GM19467 (cell line): ENCODE measurements around the gene ULK4.

Source experiments
- ATAC-seq: cut with Tn5 transposase; IDR thresholded peaks from one replicate; pipeline ENCODE4 v1.9.1; 2021; ENCODE audit warnings: mild to moderate bottlenecking, moderate library complexity; ENCODE audit not compliant: unreplicated experiment

Gene ULK4

DNA sequence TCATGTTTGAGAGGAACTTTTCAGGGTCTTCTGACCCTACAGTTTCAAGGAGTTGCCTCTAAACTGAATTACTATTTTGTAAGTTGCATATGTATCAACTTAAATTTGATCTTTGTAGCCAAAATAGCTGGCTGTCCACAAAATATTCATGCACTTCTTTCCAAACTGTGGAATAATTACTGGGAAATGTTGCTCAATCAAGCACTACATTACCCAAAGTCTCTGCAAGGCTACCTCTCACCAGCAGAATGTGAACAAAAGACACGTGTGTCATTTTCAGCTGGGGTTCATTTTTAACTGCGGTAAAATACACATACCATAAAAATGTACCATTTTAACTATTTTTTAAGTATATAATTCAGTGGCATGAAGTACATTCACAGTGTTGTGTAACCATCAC lies 442.2 kb downstream of the ULK4 start:
- no peak for ATAC-seq

GRCh38 chr3:41518626-41519025 lies 443.3 kb downstream of the ULK4 start:
- ATAC-seq, result no peak

GRCh38 chr3:41508063-41508696 lies 453.7 kb downstream of the ULK4 start:
- no peak for ATAC-seq

DNA sequence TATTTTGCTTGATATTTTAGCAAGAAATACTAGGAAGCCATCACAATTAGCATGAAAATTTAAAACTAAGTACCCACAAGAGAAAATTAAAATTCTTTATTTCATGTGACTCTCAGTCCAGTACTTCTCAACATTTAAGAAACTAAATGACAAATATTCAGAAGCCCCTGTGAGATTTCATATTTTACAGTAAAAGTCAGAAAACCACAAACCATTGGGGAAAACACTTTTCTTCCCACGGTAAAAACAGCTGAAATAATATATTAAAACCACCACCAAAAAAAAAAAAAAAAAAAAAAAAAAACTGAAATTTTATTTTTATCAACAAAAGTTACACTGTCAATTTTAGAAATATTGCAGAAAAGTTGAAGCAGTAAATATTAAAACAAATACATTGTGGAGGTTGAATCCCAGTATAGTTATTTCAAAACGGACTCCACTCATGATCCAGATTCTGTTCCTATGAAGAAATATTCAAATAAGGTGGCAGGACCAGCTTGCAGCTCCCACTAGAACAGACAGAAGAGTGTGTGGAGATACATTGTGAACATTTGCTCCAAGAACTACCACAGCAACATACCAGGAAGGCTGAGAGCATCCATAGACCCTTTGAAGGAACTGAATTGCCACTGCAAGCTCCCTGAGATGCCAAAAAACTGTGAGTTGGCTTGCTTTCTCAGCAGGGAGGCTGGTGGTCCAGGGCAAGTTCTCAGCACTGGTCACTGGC lies 454.4 kb downstream of the ULK4 start:
- no peak for ATAC-seq

DNA sequence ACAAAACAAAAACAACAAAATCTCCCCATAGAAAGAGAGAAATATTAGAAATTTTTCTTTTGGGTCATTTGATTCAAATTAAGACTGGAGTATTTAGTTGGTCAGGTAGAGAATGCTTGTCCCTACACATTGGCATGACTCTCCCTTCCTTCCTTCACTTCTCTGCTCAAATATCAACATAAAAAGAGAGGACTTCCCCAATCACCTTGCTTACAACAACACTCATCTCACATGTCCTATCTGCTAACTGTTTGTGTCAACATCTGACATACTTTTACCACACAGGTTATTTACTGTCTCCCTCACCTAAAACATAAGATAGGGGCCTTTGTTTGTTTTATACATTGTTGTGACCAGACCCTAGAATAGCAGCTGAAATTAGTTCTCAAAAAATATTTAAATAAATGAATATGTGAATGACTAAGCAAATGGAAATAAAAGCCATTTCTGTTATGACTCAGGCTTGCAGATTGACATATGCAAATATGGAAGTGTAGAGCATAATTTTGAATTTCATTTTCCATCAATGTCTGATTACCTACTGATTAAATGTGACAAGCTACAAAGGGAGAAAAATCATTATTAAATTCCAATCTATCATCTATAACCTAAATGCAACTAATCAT lies 457.8 kb downstream of the ULK4 start:
- ATAC-seq, result no peak

DNA sequence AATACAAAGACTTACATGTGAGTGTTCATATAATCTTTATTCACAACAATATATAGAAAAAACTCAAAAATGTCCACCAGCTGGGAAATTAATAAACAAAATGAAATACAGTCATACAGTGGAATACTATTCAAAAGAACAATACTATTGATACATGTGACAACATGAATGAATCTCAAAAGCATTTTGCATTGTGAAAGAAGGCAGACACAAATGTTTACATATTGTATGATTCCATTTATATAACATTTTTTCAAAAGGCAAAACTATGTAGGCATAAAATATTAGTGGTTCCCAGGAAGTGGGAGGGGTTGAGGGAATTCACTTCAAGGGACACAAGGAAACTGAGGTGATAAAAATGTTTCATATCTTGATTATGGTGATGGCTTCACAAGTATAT lies 459.4 kb downstream of the ULK4 start:
- no peak for ATAC-seq

GRCh38 chr3:41502023-41502422 lies 459.9 kb downstream of the ULK4 start:
- no peak for ATAC-seq

DNA sequence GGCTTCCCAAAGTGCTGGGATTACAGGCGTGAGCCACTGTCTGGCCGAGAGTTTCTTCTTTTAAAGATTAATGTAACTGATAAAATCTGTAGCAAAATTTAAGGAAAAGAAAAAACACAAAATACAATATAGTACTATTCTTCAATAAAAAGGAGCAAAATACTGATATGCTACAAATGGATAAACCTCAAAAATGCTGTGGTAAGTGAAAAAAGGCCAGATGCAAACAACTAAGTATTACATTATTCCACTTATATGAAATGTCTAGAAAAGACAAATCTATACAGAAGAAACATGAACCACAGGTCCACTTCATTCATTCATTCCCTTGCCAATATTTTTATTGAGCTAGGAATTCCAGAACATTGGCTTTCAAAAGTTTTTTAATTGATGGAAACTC lies 463.1 kb downstream of the ULK4 start:
- ATAC-seq, result no peak

- no peak for ATAC-seq
Observed at GRCh38 chr3:41490360-41490759, 471.5 kb downstream of the ULK4 start.

DNA sequence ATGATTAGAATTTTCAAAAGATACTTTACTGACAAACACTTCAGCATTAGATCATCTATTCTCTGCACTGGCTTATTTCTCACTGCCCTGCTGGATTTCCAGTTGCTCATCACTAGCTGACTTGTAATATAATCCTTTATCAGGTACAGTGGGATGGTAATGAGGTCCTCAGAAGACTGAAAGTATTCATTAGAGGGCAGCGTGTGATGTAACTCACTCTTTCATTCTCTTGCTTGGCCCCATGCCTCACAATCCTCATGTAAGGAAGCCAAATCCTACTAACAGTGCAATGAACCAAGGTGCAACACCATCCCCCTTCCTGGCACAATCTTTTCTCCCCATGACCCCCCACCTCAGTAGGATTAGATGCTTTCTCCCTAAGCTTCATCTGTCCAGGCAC lies 472.7 kb downstream of the ULK4 start:
- no peak for ATAC-seq

DNA sequence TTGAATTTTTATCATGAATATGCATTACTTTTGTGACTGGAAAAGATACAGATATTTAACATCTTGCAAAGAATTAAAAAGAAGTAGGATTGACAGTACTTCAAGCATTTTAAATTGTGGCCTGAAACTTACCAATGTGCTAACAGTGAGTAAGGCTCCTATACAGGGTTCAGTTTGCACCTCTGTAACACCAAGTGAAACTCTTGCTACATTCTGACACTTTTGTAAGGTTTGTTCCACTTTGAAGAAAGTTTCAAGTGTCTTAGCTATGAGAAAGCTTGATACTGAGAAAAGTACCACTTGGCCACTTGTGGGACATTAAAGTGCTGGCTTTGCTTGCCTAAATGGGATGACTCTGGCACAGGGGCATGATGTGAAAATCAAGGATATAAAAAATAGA lies 473.4 kb downstream of the ULK4 start:
- ATAC-seq, result no peak

GRCh38 chr3:41485484-41485883 lies 476.4 kb downstream of the ULK4 start:
- no peak for ATAC-seq

DNA sequence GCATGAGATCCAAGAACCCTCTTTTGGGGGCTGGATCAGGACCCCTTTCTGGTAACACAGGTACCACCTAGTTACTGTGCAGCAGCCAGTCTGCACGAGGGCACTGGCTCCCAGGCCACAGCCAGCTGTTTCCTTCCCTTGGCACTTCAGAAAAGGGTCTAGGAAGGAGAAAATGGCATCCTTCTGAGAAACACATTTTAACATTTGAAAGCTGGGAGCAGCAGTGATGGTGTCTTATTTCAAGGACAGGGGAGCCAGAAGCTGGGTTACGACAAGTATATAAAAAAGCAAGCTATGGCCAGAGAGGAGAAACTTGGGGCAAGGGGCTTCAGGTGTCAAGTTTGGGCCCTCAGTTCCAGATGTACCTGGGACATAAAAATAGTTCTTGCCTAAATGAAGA lies 479.8 kb downstream of the ULK4 start:
- ATAC-seq, result no peak

- no peak for ATAC-seq
Observed at GRCh38 chr3:41478278-41478677, 483.6 kb downstream of the ULK4 start.

- no peak for ATAC-seq
Observed at GRCh38 chr3:41477399-41478014, 484.4 kb downstream of the ULK4 start.

GRCh38 chr3:41469083-41469482 lies 492.8 kb downstream of the ULK4 start:
- ATAC-seq, result no peak

DNA sequence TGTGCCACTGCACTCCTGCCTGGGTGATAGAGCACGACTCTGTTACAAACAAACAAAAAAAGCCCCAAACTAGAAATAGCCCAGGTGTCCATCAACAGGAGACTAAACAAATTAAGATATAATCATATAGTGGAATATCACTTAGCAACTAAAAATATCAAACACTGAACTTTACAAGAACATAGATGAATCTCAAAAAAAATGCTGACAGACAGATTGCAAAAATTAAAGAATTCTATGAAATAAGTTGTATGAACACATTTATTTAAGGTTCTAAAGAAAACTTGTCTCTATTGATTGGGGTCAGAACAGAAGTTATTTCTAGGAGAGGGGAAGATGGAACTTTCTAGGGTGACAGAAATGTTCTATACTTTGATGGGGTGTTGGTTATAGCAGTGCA lies 494.4 kb downstream of the ULK4 start:
- ATAC-seq, result no peak

- no peak for ATAC-seq
Observed at GRCh38 chr3:41464858-41465257, 497.0 kb downstream of the ULK4 start.

- no peak for ATAC-seq
Observed at GRCh38 chr3:41464401-41464800, 497.5 kb downstream of the ULK4 start.

DNA sequence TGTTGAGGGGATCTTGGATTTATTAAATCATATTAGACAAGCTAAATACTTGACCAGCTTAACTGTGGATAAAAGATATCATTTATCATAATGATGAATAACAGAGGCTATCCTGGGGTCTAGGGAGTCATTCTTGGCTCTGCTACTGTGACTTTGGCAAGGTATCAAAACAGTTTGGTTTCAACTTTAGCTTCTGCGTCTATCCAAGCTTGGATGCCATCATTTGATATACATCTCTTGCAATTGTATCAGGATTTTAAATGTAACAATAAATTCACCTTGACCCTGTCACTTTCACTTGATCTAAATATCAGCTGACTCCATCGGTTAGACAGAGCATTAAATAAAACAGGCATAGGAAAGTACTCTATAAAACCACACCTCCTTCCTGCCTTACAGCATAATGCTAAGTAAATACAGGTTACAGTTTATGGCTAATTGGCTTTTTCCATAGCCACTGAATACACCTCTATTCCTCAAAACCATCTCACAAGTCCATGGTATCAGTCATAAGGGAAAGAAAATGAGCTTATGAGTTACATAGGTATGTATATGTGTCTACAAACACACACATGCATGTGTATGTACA lies 499.7 kb downstream of the ULK4 start:
- ATAC-seq, result no peak

DNA sequence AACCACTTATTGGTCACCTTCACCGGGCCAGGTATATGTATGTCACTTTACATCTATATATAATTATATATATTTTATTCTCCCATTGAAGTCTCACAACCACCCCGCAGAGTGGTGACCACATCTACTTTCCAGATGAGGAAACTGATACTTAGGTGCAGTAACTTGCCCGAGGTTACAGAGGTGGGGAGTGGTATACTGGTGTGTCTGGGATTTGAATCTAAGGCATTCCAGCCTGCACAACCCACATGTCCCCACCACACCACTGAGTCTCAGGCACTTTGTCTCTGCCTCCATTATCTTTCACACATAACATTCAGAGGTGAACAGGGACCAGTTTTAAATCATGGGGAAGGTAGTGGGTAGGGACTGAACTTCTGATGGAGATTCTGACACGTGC lies 501.2 kb downstream of the ULK4 start:
- no peak for ATAC-seq

DNA sequence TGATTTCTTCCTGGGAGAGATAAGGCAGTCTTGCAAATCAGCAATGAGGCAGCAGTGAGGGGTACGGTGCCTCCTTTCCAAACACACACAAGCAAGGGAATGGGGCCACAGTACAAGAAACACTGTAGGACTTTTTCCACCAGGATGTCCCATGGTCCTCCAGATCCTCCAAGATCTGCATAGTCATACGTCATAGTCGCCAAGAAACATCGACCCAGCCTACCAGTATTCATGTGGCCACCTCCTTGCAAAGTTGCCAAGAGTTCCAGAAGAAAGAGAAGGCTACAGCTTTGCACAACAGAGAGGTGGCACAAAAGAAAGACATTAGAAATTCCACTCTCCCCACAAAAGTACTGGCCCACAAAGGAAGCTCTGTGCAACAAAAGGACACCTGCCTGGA lies 504.7 kb downstream of the ULK4 start:
- ATAC-seq, result no peak
